Fibroblast of skin of back (primary cell): Measurements from ENCODE around the gene OFD1.
A peak's percentile ranks its signal among the peaks of the same experiment; 100 is the strongest.
"Not testable (repeated sequence)": the region's sequence is repeated elsewhere in the genome, so short reads cannot be mapped to it uniquely, and the experiment has no call there.

ENCODE experiments used
- DNase-seq: peaks from one replicate; pipeline ENCODE4 v3.0.0-alpha.2; 2013

Gene OFD1

GRCh38 chrX:13703589-13703988 lies 31.0 kb upstream of the OFD1 start:
- no peak for DNase-seq

DNA sequence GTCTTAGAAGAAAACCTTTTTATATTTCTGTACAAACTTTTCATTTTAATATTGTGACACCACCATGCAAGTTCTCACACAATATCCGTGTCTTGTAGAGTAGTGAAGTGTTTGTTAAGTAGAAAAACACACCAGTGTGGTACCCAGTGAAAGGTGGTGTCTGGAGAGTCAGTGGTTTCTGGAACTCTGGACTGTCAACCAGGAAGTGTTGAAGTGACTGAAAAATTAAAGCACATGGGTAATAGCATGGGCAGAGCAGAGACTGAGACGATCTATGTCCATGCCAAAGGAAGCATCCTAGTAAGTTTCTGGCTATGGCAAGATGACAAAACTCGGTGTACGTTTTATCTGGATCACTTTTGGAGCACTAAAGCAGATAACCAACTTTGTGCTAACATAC lies 23.4 kb upstream of the OFD1 start:
- DNase-seq = no peak

- no peak for DNase-seq
These were observed 18.1 kb upstream of the OFD1 start for GRCh38 chrX:13716455-13716854.

DNA sequence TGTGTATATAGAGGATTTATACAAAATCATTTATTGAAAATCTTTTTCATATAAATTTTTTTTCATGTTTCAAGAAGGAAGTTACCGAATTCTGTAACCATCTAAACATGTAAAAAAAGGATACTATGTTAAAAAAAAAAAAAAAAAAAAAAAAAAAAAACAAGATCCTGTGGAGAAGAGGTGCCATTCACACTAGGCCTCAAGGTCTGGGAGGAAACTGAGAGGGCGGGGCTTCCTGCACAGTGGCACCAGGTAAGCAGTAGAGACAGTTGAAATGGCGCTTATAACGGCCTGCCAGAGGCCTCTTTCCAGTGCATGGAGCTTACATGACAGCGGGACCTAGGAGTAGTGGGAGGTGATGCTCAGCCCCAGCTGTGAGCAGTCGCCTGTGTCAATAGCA lies 17.6 kb upstream of the OFD1 start:
- DNase-seq = no peak

- DNase-seq = peak; percentile 84
These were observed 16.7 kb upstream of the OFD1 start for GRCh38 chrX:13717700-13718472.

DNA sequence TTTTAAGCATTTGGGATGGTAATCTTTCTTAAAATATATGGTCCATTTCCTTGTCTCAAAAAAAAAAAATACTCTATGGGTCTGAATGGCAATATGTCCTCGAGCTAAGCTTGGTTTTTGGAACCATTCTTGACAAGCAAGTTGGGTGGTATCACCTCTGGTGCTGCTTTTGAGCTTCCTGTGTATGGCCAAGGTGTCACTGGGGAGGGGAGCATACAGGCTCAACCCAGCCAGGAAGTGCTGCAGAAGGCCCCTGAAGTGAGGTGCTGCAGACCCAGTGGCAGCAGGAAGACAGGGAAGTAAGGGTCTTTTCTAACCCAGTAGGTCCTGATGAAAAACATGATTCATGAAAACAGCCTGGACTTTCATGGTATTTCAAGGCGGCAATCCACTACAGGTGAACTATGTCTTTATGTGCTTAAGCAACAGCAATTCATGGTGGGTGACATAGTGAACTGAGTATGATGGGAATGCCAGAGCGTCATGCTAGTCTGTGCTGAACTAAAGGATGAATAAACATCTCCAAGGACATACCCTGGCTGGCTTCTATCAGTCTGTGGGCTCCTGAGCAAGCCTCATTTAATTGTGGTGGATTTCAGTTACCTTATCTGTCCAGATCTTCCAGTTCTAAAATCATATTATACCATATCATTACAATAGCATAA lies 15.2 kb upstream of the OFD1 start:
- DNase-seq = peak; percentile 21

DNA sequence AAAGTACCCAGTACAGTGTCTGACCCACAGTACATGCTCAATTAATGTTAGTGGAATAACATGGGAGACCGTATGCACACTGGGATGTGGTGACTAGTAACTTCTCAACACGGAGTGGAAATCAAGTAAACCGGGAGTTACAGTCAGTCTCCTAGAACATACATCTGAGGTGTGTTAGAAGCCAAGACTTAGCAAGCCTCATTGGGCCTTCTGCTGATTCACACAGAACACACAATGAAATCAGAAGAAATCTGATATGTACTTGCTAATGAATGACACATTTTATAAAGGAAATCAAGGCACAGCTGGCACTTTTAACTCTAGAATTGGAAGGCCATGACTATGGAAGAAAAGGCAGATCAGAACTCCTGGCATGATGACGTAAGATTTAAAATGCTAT lies 13.2 kb upstream of the OFD1 start:
- no peak for DNase-seq

GRCh38 chrX:13721819-13722519 lies 12.6 kb upstream of the OFD1 start:
- DNase-seq = peak; percentile 44

DNA sequence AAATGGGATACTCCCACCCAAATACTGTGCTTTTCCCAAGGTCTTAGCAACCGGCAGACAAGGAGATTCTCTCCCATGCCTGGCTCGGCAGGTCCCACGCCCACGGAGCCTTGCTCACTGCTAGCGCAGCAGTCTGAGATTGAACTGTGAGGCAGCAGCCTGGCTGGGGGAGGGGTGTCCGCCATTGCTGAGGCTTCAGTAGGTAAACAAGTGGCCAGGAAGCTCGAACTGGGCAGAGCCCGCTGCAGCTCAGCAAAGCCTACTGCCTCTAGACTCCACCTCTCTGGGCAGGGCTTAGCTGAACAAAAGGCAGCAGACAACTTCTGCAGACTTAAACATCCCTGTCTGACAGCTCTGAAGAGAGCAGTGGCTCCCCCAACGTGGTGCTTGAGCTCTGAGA lies 9.7 kb upstream of the OFD1 start:
- DNase-seq = not testable (repeated sequence)

DNA sequence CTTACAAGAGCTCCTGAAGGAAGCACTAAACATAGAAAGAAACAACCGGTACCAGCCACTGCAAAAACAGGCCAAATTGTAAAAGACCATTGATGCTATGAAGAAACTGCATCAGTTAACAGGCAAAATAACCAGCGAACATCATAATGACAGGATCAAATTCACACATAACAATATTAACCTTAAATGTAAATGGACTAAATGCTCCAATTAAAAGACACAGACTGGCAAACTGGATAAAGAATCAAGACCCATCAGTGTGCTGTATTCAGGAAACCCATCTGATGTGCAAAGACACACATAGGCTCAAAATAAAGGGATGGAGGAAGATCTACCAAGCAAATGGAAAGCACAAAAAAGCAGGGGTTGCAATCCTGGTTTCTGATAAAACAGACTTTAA lies 8.0 kb upstream of the OFD1 start:
- not testable (repeated sequence) for DNase-seq

GRCh38 chrX:13730523-13730922 lies 4.0 kb upstream of the OFD1 start:
- not testable (repeated sequence) for DNase-seq

GRCh38 chrX:13732246-13733067 lies 2.1 kb upstream of the OFD1 start:
- DNase-seq = peak; percentile 23

GRCh38 chrX:13733506-13733905 lies 1.0 kb upstream of the OFD1 start:
- DNase-seq = peak; percentile 43

DNA sequence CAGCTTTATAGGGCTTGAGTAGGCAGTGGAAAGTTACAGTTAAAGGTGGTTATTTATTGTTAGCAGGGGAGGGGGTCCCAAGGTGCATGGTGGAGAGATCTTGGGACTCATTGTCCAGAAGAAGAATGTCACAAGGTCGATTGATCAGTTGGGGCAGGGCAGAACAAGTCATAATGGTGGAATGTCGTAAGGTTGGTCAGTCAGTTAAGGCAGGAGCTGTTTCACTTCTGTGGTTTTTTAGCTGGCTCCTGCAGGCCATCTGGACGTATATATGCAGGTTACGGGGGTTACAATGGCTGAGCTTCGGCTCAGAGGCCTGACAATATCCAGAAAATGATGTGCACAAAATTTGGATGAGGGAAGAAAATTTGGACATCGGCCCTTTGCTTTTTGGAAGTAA lies 7.1 kb downstream of the OFD1 start:
- no peak for DNase-seq

DNA sequence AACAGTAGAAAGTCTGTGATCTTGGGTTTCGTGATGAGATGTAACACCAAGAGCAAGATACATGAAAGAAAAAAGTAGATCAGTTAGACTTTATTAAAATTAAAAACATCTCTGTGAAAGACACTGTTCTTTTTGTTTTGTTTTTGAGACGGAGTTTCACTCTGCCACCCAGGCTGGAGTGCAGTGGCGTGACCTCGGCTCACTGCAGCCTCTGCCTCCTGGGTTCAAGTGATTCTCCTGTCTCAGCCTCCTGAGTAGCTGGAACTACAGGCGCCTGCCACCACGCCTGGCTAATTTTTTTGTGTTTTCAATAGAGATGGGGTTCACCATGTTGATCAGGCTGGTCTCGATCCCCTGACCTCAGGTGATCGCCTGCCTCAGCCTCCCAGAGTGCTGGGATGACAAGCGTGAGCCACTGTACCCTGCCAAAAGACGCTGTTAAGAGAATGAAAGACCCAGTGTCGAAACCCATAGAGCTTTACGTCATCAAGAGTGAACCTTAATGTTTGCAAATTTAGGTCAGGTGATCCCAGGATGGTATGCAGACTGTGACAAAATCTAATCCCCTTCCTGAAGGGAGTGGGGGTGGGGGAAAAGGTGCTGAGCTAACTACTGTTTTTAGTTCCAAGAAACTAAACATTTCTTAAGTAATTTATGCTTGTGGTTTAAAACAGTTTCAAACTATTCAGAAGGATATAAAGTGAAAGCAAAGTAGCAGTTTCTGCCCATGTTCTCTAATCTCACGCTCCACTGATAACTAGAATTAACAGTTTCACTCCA lies 8.0 kb downstream of the OFD1 start:
- no peak for DNase-seq

DNA sequence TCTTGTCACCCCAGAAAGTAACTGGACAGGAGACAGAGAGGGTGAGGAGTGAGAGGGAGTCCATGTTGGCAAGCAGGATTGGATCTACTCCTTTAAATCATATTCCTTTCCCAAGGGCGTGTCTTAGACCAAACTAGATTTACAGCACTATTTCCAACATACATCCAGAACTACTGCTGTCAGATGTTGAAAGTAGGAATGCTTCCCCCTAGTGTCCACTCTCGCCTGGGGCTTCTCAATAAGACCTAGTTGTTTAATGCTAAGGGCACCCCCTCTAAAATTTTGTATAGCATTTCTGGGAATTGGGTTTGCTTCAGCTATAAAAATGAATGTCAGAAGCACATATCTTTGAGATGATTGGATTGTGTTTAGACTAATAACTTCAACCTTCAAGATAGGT lies 13.3 kb downstream of the OFD1 start:
- DNase-seq = peak; percentile 60

DNA sequence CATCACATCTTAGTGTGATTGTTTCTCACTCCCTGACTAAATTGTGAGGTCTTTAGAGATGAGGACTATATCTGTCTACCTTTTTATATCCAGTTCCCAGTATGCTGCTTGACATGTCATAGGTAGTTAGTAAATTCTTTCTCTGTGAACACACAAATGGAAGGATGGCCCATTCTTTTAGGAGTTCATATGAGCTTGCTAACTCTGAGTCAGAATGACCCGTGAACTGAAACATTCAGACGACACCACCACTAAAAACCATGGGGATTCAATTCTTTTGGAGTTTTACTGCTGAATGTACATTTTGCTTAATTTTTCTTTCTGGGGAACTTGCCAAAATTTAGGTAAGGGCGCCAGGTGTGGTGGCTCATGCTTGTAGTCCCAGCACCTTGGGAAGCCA lies 13.9 kb downstream of the OFD1 start:
- DNase-seq = no peak

- DNase-seq = peak; percentile 56
These were observed 15.7 kb downstream of the OFD1 start for GRCh38 chrX:13750204-13750603.

DNA sequence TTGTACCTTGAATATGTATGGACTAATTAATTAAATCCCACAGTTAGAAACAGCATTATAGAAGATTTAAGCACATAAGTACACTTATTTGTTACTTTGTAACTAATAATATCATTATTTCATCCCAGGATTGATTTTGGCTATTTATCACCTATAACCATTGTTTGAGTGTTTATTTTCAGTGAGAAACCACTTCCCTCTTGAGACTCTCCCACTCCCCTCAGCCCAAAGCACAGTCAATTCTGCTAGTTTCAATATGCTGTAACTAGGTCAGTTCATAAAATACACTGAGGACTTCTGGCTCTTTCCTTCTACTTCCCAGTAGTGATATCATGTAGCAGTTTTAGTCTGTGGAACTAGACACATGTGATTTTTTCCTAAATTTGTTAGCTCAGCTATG lies 16.3 kb downstream of the OFD1 start:
- no peak for DNase-seq

GRCh38 chrX:13752141-13752540 lies 17.6 kb downstream of the OFD1 start:
- DNase-seq = no peak

DNA sequence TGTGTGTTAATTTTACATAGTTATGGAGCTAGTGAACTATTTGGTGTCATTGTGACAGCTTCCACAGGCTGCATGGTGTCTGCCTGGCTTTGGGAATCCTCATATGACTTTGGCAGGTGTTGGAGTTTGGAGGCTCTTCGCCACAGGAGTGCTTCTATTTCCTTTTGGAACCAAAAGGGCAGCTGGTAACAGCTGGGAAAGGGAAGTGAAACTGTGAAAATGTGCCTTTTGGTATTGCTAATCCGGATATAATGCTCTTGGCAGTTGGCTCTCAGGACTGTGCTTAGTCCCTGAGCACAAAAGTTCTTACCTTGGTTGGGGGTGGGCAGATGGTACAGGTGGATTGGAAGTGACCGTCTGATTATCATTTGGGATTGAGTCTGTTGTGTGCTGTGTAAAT lies 18.1 kb downstream of the OFD1 start:
- no peak for DNase-seq

DNA sequence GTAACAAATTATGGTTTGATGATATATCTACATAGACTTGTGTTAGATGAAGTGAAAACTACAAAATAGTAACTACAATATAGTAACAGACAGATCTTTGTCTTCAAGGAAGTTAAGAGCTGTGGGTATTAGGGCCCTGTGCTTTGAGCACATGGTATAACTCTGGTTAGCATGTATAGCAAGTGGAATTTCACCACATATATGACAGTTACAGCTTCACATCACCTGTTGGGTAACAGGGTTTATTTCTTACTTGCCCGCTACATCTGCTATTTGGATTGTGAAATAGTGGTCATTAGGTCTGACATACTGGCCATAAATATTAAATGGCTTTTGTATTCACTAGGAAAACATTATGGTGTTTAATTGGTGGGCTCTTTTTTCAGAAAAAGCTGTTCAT lies 20.2 kb downstream of the OFD1 start:
- DNase-seq = no peak
